ENCODE data around the gene CTIF.

GRCh38 chr18:48612917-48613316, 74.1 kb downstream of the CTIF start:
- TF ChIP-seq MXI1 (IDR thresholded peaks at IDR 0.05; ENCODE audit: low read depth, low read length) = no peak
- TF ChIP-seq CHD2 (IDR thresholded peaks at IDR 0.05; ENCODE audit: low read length, partially characterized antibody) = no peak
- TF ChIP-seq CTCF (IDR thresholded peaks at IDR 0.05) = no peak

All from SK-N-SH (cell line).